K562 (cell line): ENCODE data around the gene CSNK1G1. TPM values are rescaled to one million over a fixed set of nuclear protein-coding genes. Genes with fewer than 3 reads are reported as not detected.
A peak's percentile ranks its signal among the peaks of the same experiment; 100 is the strongest.

Experiments used
- ATAC-seq: fragments of 200-7000 bp; cut with Tn5 transposase; 3 replicates; pipeline ENCODE4 v1.9.1; 2020; ENCODE audit warnings: moderate library complexity
- BruUV-seq: library from RNA; stranded (reverse); fragments of 400-500 nt; replicated peaks from 2 replicates; lab custom pipeline; 2021; lab: Mats Ljungman, UMichigan
- CTCF ChIA-PET: fragments of 300-600 bp; formaldehyde crosslinking; extraction: SDS; loops from one replicate; lab custom pipeline; 2021; ENCODE audit warnings: low intra/inter-chr PET ratio; lab: Yijun Ruan, JAX
- POLR2A ChIA-PET: fragments of 300-600, 350-650 bp; sonication (Branson Sonifier 250); formaldehyde crosslinking; extraction: SDS; loops from one replicate; lab custom pipeline; 2021; ENCODE audit warnings: antibody characterized with exemption, inconsistent platforms; lab: Yijun Ruan, JAX
- DNase-seq, 4 experiments: peaks; one replicate each; pipeline versions ENCODE4 v3.0.0 to v3.0.0-alpha.2; 2011 to 2018; ENCODE audit warnings: low spot score in 3 of 4, mixed read lengths in 3 of 4; ENCODE audit errors: extremely low read depth in 1 of 4
- FAIRE-seq: peaks from 2 replicates; lab custom pipeline; 2011; peaks lifted over from hg19 to GRCh38; lab: Jason Lieb, UNC
- H2AFZ ChIP-seq: 2 replicates; pipeline ENCODE4 v1.6.0; 2011; ENCODE audit warnings: low read depth, low read length, control low read depth, inconsistent platforms
- H3K27ac ChIP-seq: fragments of 200-600 bp; 3 replicates; pipeline ENCODE4 v1.8.0; 2011; ENCODE audit warnings: low read depth, mild to moderate bottlenecking, control low read depth, inconsistent platforms, low read length, moderate library complexity, mixed read lengths; ENCODE audit errors: extremely low read depth
- H3K27me3 ChIP-seq, 2 experiments: fragments of 300-600 bp in 1 of 2; 2 replicates in 1 of 2; 3 replicates in 1 of 2; pipeline versions ENCODE4 v1.6.0 to v1.8.0; 2011; ENCODE audit warnings: inconsistent platforms in 2 of 2, low read length in 2 of 2, mild to moderate bottlenecking in 1 of 2, mixed read lengths in 1 of 2, moderate library complexity in 1 of 2; ENCODE audit not compliant: control insufficient read depth in 2 of 2, insufficient read depth in 2 of 2
- H3K36me3 ChIP-seq: fragments of 300-600 bp; 3 replicates; pipeline ENCODE4 v1.8.0; 2011; ENCODE audit warnings: mild to moderate bottlenecking, low read length, inconsistent platforms; ENCODE audit not compliant: control insufficient read depth, insufficient read depth
- H3K4me1 ChIP-seq, 2 experiments: fragments of 200-600 bp in 1 of 2; replicated peaks in 1 of 2; 2 replicates in 1 of 2; 3 replicates in 1 of 2; pipeline versions ENCODE4 v1.5.1 to v1.8.0; 2011; ENCODE audit warnings: inconsistent platforms in 2 of 2, low read length in 2 of 2, mild to moderate bottlenecking in 1 of 2, mixed read lengths in 1 of 2, moderate library complexity in 1 of 2; ENCODE audit not compliant: control insufficient read depth in 2 of 2, insufficient read depth in 2 of 2
- H3K4me2 ChIP-seq: 2 replicates; pipeline ENCODE4 v1.6.1; 2011; ENCODE audit warnings: low read length, control low read depth, inconsistent platforms, mixed read lengths; ENCODE audit not compliant: insufficient read depth
- H3K4me3 ChIP-seq: fragments of 200-600 bp; sonication (generic), shearing (Covaris generic); 2 replicates; pipeline ENCODE4 v1.5.1; 2016; ENCODE audit warnings: control low read depth, inconsistent platforms
- H3K79me2 ChIP-seq: fragments of 200-600 bp; 3 replicates; pipeline ENCODE4 v1.8.0; 2011; ENCODE audit warnings: low read length, inconsistent platforms; ENCODE audit not compliant: control insufficient read depth, insufficient read depth
- H3K9ac ChIP-seq, 2 experiments: 2 replicates each; pipeline versions ENCODE4 v1.6.0 to v1.6.1; 2011; ENCODE audit warnings: low read depth in 2 of 2, low read length in 2 of 2, control low read depth in 1 of 2, inconsistent platforms in 1 of 2, mild to moderate bottlenecking in 1 of 2, mixed read lengths in 1 of 2; ENCODE audit not compliant: insufficient read depth in 1 of 2
- H3K9me1 ChIP-seq: one replicate; pipeline ENCODE4 v1.6.0; 2011; ENCODE audit warnings: inconsistent platforms, mild to moderate bottlenecking, low read length, moderate library complexity; ENCODE audit not compliant: control insufficient read depth, insufficient read depth
- H3K9me3 ChIP-seq: replicated peaks from 2 replicates; pipeline ENCODE4 v1.5.1; 2011; ENCODE audit warnings: low read depth, low read length, inconsistent platforms; ENCODE audit not compliant: control insufficient read depth, insufficient read depth
- H4K20me1 ChIP-seq: replicated peaks from 2 replicates; pipeline ENCODE4 v1.6.1; 2011; ENCODE audit warnings: low read length, inconsistent platforms, mixed read lengths; ENCODE audit not compliant: control insufficient read depth, insufficient read depth
- CBX2 ChIP-seq: fragments of 200-600 bp; sonication (generic); IDR thresholded peaks from one replicate; pipeline ENCODE4 v1.6.1; 2012; ENCODE audit warnings: mild to moderate bottlenecking, low read length, inconsistent platforms; ENCODE audit not compliant: insufficient read depth, poor library complexity, severe bottlenecking
- FIP1L1 ChIP-seq: fragments of 200-400 bp; formaldehyde crosslinking; IDR thresholded peaks from 2 replicates; pipeline ENCODE4 v1.6.1; 2018; ENCODE audit warnings: mild to moderate bottlenecking, low read depth, low read length; ENCODE audit not compliant: poor library complexity, severe bottlenecking
- RAD21 ChIP-seq, 2 experiments: fragments of 250-450 bp in 1 of 2; fragments of 450-650 bp in 1 of 2; sonication (Bioruptor Pico) in 1 of 2; formaldehyde crosslinking in 1 of 2; IDR thresholded peaks in 1 of 2; conservative IDR thresholded peaks in 1 of 2; 2 replicates each; pipeline versions ENCODE4 v1.4.0 to v1.8.0; 2020 to 2022; ENCODE audit warnings: mild to moderate bottlenecking in 2 of 2, moderate library complexity in 1 of 2
- TEAD4 ChIP-seq, 2 experiments: sonication (generic) in 1 of 2; formaldehyde crosslinking in 1 of 2; IDR thresholded peaks; 2 replicates each; pipeline versions ENCODE4 v1.6.1 to v1.8.0; 2012 to 2022; ENCODE audit warnings: borderline replicate concordance in 1 of 2, inconsistent platforms in 1 of 2, low read length in 1 of 2, mild to moderate bottlenecking in 1 of 2, missing genetic modification reagents in 1 of 2
- WGBS: fragments of 100-300 bp; shearing (Covaris generic); methylation state at CpG from one replicate; pipeline ENCODE4 v1.1.6; 2016; ENCODE audit warnings: low coverage, mixed read lengths; ENCODE audit not compliant: insufficient coverage; ENCODE audit errors: missing lambda C conversion rate; 5-methylcytosine and 5-hydroxymethylcytosine counted together
- in situ Hi-C: fragments of 300-500 bp; cut with MboI; formaldehyde crosslinking; loops from 4 replicates; pipeline ENCODE4 v1.15.0; 2018; ENCODE audit warnings: inconsistent platforms, mixed read lengths
- intact Hi-C: fragments of 100-400 bp; cut with micrococcal nuclease; formaldehyde crosslinking; loops from 2 replicates; pipeline ENCODE4 v1.14.2; 2022
- polyA plus RNA-seq, 8 experiments: library from polyadenylated mRNA; depleted of rRNA in 4 of 8; stranded (reverse) in 5 of 8; unstranded in 3 of 8; fragments of >200 nt; fragmentation: Nextera tagmentation in 2 of 8; fragmentation: Illumina TruSeq in 1 of 8; extraction: Ambion mirVana in 2 of 8; extraction: Trizol in 1 of 8; gene quantifications; 2 replicates each; pipeline versions ENCODE4 v1.2.1 to v1.2.3, GENCODE V29; 2011 to 2014; ENCODE audit warnings: inconsistent platforms in 1 of 8, missing spikeins in 1 of 8
- total RNA-seq, 7 experiments: library from RNA; depleted of rRNA in 6 of 7; stranded (reverse); fragments of >200 nt in 6 of 7; fragmentation: Illumina TruSeq in 2 of 7; extraction: Trizol in 2 of 7; gene quantifications; 2 replicates each; pipeline versions ENCODE4 v1.2.1 to v1.2.3, GENCODE V29; 2011 to 2021; ENCODE audit warnings: low replicate concordance in 1 of 7
- TF ChIP-seq, protein P1 (sequence below), 3 experiments: IDR thresholded peaks in 2 of 3; conservative IDR thresholded peaks in 1 of 3; 2 replicates each; pipeline ENCODE4 v1.5.1; 2011 to 2012; ENCODE audit warnings: low read length in 3 of 3, mild to moderate bottlenecking in 3 of 3, control low read depth in 2 of 3, improper control_type of control experiment in 1 of 3, inconsistent platforms in 1 of 3, low read depth in 1 of 3, mixed read lengths in 1 of 3, moderate library complexity in 1 of 3; ENCODE audit not compliant: insufficient read depth in 2 of 3
- TF ChIP-seq, protein P2 (sequence below): sonication (generic); formaldehyde crosslinking; IDR thresholded peaks from 2 replicates; pipeline ENCODE4 v1.9.0; 2022; ENCODE audit warnings: mild to moderate bottlenecking, missing genetic modification reagents
- TF ChIP-seq, protein P3 (sequence below): fragments of 150-350 bp; IDR thresholded peaks from 2 replicates; pipeline ENCODE4 v1.6.1; 2014; ENCODE audit warnings: low read depth, mild to moderate bottlenecking, low read length, borderline replicate concordance
- TF ChIP-seq, protein P4 (sequence below): IDR thresholded peaks from 2 replicates; pipeline ENCODE4 v1.6.1; 2016; ENCODE audit warnings: missing genetic modification characterization, missing compliant biosample characterization

CSNK1G1 gene
- total and polyA plus RNA-seq, 9 of the 15 experiments (the other 6 are each of a cell fraction or from before 2014, with no cell fraction given): 4.5 to 18.5 (median 9.5) TPM

DNA sequence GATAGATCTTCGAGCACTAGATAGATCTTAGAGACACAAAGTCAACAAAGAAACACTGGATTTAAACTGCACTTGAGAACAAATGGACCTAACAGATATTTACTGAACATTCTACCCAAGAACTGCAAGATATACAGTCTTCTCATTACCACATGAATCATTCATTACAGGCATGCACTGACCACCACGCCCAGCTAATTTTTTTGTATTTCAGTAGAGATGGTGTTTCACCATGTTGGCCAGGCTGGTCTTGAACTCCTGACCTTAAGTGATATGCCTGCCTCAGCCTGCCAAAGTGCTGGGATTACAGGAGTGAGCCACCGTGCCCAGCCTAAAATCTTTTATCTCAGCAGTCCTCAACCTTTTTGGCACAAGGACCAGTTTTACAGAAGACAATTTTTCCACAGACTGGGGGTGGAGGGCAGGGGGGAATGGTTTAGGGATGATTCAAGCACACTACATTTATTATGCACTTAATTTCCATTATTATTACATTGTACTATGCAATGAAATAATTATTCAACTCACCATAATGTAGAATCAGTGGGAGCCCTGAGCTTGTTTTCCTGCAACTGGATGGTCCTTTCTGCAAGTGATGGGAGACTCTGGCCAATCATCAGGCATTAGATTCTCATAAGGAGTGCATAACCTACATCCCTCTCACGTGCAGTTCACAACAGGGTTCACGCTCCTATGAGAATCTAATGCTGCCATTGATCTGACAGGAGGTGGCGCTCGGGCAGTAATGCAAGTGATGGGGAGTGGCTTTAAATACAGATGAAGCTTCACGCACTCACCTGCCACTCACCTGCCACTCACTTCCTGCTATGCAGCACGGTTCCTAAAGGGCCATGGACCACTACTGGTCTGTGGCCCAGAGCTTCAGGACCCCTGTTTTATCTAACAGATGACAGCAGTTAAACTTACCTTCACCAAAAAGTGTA is 21.7 kb downstream of the CSNK1G1 start:
- ChIA-PET CTCF (no interaction called here), POLR2A (interaction anchor here (0.6 to 2.7 kb wide), 3 partner anchors 11 to 20 kb away, joined by 3 to 7 read pairs (median 4); no protein-coding TSS in a partner anchor)
- Histone ChIP-seq H3K4me1 (peaks cover 0 to 5% of the 10 kb centered on the region in 2 experiments; a peak in 1 of 5 replicates), H4K20me1 (no peaks in the 10 kb centered on the region), H3K79me2 (peaks cover 7% of the 10 kb centered on the region; the same call in 2 of the 3 replicates), H3K27ac (peak overlapping the region; percentile 38; the same call in 1 of the 3 replicates), H3K9ac (no peak overlapping the region), H3K9me1 (no peaks in the 10 kb centered on the region), H3K9me3 (no peaks in the 10 kb centered on the region), H3K27me3 (no peaks in the 10 kb centered on the region), H3K4me2 (no peak overlapping the region), H3K4me3 (no peak overlapping the region), H2AFZ (no peak overlapping the region), H3K36me3 (peaks cover 5% of the 10 kb centered on the region; the same call in 1 of the 3 replicates)
- WGBS: 45% methylated on average over 9 of the region's 9 CpGs
- in situ Hi-C loops (no loop called here), intact Hi-C loops (no loop called here)
- DNase-seq (peak in 1 of 4 experiments; percentile 24), ATAC-seq (peak; percentile 69), FAIRE-seq (no peak)
- no TSS peak for BruUV-seq
- TF ChIP-seq, protein P1, sequence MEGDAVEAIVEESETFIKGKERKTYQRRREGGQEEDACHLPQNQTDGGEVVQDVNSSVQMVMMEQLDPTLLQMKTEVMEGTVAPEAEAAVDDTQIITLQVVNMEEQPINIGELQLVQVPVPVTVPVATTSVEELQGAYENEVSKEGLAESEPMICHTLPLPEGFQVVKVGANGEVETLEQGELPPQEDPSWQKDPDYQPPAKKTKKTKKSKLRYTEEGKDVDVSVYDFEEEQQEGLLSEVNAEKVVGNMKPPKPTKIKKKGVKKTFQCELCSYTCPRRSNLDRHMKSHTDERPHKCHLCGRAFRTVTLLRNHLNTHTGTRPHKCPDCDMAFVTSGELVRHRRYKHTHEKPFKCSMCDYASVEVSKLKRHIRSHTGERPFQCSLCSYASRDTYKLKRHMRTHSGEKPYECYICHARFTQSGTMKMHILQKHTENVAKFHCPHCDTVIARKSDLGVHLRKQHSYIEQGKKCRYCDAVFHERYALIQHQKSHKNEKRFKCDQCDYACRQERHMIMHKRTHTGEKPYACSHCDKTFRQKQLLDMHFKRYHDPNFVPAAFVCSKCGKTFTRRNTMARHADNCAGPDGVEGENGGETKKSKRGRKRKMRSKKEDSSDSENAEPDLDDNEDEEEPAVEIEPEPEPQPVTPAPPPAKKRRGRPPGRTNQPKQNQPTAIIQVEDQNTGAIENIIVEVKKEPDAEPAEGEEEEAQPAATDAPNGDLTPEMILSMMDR (IDR thresholded peaks at IDR 0.05 in 2 of 3, conservative IDR thresholded peaks at IDR 0.05 in 1 of 3; ENCODE audit: insufficient read depth in 2 of 3, low read depth in 1 of 3, low read length in 3 of 3): peak in 1 of 3 experiments; percentile 5; a peak in 1 of 6 replicates
- no peak for TF ChIP-seq TEAD4 (IDR thresholded peaks at IDR 0.05; ENCODE audit: low read length)
- no peak for TF ChIP-seq TEAD4 (CRISPR knock-in tag; IDR thresholded peaks at IDR 0.05; ENCODE audit: borderline replicate concordance)
- TF ChIP-seq CBX2: no peak
- TF ChIP-seq, protein P2, sequence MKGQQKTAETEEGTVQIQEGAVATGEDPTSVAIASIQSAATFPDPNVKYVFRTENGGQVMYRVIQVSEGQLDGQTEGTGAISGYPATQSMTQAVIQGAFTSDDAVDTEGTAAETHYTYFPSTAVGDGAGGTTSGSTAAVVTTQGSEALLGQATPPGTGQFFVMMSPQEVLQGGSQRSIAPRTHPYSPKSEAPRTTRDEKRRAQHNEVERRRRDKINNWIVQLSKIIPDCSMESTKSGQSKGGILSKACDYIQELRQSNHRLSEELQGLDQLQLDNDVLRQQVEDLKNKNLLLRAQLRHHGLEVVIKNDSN (CRISPR knock-in tag): no peak
- TF ChIP-seq RAD21 (CRISPR knock-in tag; conservative IDR thresholded peaks at IDR 0.05 in 1 of 2, IDR thresholded peaks at IDR 0.05 in 1 of 2): peak in 1 of 2 experiments; percentile 29; a peak in 1 of 4 replicates
- TF ChIP-seq, protein P3, sequence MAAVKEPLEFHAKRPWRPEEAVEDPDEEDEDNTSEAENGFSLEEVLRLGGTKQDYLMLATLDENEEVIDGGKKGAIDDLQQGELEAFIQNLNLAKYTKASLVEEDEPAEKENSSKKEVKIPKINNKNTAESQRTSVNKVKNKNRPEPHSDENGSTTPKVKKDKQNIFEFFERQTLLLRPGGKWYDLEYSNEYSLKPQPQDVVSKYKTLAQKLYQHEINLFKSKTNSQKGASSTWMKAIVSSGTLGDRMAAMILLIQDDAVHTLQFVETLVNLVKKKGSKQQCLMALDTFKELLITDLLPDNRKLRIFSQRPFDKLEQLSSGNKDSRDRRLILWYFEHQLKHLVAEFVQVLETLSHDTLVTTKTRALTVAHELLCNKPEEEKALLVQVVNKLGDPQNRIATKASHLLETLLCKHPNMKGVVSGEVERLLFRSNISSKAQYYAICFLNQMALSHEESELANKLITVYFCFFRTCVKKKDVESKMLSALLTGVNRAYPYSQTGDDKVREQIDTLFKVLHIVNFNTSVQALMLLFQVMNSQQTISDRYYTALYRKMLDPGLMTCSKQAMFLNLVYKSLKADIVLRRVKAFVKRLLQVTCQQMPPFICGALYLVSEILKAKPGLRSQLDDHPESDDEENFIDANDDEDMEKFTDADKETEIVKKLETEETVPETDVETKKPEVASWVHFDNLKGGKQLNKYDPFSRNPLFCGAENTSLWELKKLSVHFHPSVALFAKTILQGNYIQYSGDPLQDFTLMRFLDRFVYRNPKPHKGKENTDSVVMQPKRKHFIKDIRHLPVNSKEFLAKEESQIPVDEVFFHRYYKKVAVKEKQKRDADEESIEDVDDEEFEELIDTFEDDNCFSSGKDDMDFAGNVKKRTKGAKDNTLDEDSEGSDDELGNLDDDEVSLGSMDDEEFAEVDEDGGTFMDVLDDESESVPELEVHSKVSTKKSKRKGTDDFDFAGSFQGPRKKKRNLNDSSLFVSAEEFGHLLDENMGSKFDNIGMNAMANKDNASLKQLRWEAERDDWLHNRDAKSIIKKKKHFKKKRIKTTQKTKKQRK: no peak
- no peak for TF ChIP-seq FIP1L1
- TF ChIP-seq, protein P4, sequence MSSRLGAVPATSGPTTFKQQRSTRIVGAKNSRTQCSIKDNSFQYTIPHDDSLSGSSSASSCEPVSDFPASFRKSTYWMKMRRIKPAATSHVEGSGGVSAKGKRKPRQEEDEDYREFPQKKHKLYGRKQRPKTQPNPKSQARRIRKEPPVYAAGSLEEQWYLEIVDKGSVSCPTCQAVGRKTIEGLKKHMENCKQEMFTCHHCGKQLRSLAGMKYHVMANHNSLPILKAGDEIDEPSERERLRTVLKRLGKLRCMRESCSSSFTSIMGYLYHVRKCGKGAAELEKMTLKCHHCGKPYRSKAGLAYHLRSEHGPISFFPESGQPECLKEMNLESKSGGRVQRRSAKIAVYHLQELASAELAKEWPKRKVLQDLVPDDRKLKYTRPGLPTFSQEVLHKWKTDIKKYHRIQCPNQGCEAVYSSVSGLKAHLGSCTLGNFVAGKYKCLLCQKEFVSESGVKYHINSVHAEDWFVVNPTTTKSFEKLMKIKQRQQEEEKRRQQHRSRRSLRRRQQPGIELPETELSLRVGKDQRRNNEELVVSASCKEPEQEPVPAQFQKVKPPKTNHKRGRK (tag): no peak
